Measurements from ENCODE around the gene FCGR3B. TPM values are rescaled to one million over a fixed set of nuclear protein-coding genes. Genes with fewer than 3 reads are reported as not detected.
"Not testable (repeated sequence)": the region's sequence is repeated elsewhere in the genome, so short reads cannot be mapped to it uniquely, and the experiment has no call there.

The FCGR3B gene
- total RNA-seq, 1 experiment from 2014 or later = not detected

DNA sequence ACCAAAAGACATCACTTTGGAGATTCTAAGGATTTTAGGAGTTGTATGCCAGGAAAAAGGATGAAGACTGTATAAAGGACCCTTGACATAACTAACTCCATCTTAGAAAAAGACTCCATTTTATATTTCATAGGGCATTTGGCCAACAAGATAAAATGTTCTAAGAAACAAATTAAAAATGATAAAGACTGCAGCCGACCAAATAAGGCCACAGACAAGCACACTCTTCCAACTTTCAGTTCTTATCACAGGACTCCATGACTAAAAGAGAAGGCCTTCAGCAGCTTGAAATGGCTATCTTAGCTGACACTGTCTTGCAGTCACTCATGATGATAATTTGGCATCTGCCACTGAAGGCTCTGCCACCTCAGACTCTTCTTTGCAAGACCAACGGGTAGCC lies 8.2 kb upstream of the FCGR3B start:
- not testable (repeated sequence) for DNase-seq (ENCODE audit: low read depth)

DNA sequence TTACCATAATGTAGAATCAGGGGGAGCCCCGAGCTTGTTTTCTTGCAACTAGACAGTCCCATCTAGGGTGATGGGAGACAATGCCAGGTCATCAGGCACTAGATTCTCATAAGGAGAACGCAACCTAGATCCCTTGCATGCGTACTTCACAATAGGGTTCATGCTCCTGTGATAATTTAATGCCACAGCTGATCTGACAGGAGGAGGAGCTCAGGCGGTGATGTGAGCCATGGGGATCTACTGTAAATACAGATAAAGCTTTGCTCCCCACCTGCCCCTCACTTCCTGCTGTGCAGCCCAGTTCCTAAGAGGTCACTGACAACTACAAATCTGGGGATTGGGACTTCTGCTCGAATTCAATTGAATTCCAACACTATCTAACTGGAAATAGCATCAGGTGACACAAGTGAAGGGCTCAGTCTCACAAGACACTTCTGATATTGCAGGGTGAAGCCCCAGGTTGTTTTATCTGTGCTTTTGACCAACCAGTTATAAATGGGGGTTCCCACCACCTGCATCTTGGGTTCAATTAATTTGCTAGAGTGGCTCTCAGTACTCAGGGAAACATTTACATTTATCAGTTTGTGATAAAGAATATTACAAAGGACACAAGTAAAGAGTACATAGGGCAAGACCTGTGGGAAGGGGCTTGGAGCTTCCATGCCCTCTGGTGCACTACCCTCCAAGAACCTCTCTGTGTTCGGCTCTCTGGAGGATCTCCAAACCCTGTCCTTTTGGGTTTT lies 7.4 kb upstream of the FCGR3B start:
- DNase-seq (ENCODE audit: low read depth) = not testable (repeated sequence)

DNA sequence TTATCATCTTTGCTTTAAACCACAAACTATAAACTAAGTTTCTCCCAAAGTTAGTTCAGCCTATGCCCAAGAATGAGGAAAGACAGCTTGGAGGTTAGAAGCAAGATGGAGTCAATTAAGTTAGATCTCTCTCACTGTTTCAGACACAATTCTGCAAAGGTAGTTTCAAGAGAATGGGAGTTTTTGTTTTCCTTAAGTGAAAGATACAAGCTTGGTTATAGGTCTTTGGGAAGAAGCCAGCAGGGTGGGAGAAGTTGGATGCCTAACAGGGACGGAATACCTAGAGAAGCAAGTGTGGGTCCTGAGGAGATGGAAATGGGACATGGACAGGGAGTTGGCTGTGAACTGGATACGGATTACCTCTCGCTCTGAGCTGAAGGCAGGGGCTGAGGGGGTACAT lies 6.0 kb upstream of the FCGR3B start:
- not testable (repeated sequence) for DNase-seq (ENCODE audit: low read depth)

DNA sequence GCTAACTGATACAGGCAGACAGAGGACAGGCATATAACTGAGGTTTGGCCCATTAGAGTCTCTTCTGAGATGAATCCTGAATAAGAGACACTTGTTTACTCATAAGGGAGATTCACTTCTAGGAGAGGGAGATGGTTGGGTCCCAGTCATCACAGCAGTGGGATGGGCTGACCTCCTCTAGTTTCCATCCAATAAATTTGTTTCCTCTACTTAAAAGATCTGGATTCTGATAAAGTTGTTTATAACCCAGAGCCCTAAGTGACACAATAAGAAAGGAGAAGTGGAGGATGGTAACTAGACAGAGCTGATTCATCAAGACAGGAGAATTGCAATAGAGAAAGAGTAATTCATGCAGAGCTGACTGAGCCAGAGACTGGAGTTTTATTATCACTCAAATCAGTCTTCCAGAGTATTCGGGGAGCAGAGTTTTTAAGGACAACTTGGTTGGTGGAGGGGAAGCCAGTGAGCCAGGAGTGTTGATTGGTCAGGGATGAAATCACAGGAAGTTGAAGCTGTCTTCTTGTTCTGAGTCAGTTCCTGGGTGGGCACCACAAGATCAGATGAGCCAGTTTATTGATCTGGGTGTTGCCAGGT lies 5.3 kb upstream of the FCGR3B start:
- DNase-seq (ENCODE audit: low read depth) = not testable (repeated sequence)

DNA sequence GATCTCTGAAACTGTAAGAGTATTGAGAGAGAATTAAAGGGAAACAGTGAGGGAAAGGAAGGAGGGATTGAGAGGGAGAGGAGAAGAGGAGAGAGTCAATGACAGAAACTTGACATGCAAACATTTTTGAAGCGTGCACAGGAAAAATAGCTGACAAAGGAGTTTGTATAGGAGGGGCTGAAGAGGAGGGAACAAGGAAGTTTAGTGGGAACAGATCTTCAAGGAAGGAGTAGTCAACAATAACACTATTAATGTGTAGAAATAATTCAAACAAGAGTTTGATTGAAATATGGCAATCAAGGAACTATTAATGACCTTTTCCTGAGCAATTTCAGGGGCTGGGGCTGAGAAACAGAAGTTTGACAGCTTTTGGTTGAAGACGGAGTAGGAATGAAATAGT lies 4.0 kb upstream of the FCGR3B start:
- DNase-seq (ENCODE audit: low read depth) = not testable (repeated sequence)

DNA sequence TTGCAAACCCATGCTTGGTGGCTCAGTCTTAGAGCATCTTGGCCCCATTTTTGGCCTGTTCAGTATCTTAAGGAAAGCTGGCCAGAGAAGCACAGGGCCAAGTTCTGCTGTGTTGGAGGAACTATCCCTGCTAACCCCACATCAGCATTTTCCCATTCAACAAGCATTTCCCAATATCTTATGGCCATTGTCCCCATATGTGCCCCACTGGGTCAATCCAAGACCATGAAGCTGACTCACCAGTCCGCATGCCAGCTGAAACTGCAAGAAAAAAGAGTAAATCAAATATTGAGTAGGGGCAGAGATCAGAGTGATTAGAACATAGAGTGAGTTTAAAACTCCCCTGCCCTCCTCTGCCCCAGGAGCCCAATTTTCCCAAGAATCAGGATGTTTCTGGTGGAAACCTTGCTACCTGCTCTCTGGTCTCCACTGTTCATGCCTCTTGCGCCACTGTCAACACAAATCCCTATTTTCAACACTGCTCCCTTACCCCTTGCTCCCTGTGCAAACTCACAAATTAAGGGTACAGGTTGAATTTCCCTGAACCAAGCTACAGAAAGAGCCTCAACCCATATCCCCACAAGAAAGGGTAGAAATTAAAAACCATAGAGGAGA lies 741 bp downstream of the FCGR3B start:
- not testable (repeated sequence) for DNase-seq (ENCODE audit: low read depth)

DNA sequence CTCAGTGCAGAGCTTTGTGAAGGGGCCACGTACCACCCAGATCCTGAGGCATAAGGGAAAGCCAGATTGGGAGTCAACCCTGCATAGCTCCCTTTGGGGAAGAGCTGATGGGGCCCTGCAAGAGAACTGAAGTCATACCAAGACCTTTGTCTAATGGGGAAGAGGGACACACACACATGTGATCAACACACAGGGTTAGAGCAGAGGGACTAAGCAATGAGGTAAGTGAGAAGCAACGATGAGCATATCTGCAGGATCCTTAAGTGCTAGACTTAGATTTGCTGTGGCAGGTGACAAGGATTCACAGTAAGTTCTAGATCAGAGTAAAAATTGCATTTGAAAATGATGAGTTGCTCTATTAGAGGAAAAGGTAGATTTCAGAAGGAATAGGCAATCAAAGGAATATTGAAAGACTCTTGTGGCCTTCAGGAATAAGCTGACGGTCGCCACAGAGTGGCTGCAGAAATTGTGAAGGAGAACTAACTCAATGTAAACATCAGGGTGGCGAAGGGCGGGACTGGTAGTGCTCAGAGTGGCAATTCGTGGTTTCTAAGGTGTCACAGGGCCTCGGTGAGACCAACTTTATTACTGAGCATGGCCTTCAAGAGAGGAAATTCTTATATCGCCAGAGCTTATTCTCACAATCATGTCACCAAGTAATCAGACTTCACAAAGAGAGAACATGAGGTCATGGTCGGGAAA lies 4.4 kb downstream of the FCGR3B start:
- not testable (repeated sequence) for DNase-seq (ENCODE audit: low read depth)

DNA sequence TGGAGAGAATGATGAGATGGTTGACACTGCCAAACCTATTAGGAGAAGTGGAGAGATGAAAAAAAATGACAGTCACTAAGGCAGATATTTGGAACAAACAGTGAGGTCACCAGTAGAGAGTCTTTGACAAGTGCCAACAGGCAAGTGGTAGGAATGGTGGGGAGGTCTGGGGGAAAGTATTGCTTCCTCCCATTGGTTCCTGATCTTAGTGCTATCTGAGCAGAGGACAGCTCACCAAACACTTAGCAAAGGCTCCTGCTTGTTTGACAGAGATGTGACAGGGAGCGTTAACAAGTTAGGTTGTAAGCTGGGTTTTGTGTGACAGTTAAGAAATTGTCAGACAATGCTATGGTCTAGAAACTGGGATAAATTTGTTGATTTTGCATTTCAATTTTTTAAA lies 6.4 kb downstream of the FCGR3B start:
- not testable (repeated sequence) for DNase-seq (ENCODE audit: low read depth)

DNA sequence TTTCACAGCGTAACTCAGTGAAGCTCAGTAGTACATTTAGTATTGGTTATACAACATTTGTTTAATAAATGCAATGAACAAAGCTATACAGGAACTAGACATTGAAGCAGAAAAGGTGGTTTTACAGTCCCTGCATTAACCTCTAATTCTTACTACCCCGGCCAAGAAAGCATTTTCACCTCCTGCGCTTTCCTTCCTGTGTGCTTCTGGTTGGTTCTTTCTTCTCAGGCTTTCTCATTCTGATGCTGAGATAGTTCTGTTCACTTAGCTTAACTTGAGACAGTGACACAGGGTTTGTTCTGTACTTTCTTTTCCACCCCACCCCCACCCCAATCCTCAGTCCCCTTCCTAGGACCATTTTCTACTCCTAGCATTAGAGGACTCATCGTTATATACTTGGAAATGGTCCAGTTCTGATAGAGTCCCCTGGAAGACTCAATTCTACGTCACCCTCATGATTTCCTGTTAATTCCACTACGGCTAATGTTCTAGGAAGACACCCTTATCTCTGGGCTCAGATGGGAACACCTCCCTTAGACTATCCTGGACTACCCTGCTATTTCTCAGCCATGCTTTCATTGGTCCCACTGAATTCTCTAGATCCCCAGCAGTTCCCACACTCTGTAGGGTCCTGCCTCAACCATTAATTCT lies 7.5 kb downstream of the FCGR3B start:
- not testable (repeated sequence) for DNase-seq (ENCODE audit: low read depth)

DNA sequence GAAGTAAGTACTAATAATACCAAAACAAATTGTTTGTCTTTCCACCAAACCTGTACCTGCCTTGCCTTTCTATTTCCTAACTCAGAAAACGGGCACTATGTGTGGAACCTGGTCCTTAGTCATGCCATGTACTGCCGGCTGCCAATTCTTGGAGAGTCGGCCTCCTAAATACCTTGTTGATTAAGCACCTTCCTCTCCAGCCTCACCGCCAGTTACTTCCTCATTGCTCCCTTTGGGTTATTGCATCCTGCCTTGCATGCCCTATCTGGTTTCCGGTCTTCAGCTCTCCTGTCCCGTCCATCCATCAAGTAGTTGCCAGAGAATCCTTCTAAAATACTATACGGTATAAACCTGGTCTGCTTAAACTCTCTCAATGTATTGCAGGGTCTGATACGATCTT lies 8.9 kb downstream of the FCGR3B start:
- DNase-seq (ENCODE audit: low read depth) = peak; percentile 39

DNA sequence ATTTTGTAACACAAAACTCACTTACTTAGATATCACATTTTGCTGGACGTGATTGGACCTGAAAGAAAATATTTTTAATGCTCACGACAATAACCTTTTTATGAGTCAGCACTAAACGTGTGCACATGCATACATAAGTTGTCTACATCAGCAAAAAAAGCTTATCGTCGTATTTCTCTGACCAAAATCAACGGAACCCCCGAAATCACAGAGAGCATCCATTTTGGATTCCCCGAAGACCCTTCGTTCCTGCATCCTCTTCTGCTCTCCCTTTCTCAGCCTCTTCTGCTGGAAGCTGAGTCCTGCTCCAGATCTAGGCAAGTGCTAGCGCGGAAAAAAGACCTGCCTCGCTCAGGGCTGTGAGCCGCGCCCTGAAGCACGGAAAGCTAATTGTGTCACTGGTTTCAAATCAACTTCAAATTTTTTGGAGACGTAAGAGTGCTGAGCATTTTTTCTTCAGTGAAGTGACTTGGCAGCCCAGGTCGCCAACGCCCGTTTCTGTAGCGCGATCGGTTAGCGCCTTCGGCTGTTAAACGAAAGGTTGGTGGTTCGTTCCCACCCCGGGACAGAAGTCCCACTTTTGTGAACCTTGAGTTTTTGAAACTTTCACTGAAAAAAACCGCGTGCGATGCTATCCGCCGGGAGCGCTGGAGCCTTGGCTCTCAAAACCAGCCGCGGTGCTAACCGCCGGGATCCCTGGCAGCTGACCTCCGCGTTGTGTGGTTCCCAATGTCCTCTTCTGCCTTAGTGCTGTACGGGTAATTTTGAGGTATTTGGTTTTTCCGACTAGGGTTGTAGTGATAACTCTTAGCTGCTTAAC lies 9.6 kb downstream of the FCGR3B start:
- peak; percentile 88 for DNase-seq (ENCODE audit: low read depth)

DNA sequence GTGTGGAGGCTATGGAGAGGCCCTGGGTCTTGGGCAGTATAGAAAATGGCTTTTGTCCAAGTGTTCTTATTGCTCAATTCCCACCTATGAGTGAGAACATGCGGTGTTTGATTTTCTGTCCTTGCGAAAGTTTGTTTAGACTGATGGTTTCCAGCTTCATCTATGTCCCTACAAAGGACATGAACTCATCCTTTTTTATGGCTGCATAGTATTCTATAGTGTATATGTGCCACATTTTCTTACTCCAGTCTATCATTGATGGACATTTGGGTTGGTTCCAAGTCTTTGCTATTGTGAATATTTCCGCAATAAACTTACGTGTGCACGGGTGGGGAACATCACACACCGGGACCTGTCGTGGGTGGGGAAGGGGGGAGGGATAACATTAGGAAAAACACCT lies 10.6 kb downstream of the FCGR3B start:
- not testable (repeated sequence) for DNase-seq (ENCODE audit: low read depth)

DNA sequence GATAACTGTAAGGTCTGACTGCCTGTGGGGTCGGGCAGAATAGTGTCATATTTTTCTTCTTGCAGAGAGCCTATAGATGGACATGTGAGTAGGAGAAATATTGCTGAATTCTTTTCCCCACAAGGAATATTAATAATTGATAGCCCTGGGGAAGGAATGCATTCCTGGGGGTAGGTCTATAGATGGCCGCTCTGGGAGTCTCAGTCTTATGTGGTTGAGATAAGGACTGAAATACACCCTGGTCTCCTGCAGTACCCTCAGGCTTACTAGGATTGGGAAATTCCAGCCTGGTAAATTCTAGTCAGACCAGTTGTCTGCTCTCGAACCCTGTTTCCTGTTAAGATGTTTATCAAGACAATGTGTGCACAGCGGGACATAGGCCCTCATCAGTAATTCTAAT lies 12.5 kb downstream of the FCGR3B start:
- DNase-seq (ENCODE audit: low read depth) = not testable (repeated sequence)

DNA sequence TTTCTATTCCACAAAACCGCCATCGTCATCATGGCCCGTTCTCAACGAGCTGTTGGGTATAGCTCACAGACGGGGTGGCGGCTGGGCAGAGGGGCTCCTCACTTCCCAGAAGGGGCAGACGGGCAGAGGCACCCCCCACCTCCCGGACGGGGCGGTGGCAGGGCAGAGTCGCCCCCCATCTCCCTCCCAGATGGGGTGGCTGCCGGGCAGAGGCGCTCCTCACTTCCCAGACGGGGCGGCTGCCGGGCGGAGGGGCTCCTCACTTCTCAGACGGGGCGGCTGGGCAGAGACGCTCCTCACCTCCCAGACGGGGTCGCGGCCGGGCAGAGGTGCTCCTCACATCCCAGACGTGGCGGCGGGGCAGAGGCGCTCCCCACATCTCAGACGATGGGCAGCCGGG lies 14.6 kb downstream of the FCGR3B start:
- not testable (repeated sequence) for DNase-seq (ENCODE audit: low read depth)

DNA sequence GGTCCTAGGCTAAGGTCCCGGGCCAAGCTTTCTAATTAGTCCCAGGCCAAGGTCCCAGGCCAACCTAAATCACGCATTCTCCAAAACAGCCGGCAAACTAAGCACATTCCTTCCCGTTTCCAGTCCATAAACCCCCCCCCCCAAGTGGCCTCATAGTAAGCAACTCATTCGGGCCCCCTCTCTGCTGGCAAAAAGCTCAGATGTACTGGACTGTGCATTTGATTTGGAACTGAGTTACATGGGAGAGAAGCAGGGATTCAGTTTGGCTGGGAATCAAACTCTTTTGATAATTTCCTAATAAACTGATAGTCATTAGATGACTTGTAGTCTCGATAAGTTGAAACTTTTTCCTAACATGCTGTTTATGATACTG lies 17.8 kb downstream of the FCGR3B start:
- DNase-seq (ENCODE audit: low read depth) = peak; percentile 15

DNA sequence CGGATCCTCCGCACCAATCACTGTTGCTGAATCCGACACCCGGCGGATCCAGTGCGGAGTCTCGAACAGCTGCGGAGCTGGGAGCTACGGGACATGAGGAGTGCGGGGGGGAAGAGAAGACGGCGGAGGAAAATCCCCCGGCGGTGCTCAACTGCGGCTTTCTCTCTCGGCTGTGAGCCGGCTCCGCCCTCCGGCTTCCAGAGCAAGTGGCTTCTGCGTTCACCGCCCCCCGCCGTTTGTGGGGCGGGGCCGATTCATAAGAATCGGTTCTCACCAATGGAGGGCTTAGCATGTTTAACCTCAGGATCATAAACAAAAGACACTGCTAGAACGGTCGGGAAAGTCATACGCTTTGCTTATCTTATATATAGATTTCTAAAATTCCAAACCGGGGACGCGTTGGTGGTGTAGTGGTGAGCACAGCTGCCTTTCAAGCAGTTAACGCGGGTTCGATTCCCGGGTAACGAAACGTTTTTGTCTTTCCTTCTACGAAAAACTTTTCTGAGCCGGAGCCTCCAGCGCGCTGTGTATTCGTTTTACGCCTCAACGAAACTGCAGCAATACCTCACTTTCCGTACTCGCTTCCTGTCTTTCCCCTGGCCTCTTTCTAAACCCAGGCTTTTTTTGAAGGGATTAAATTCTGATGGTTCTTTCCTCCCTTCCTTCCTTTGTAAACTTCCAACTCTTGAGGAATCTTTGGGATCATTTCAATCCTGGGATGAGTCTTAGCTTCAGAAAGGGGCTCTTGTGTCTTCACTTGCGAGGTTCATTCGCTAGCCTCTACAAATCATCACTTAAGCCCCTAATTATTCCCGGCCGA lies 18.4 kb downstream of the FCGR3B start:
- peak; percentile 98 for DNase-seq (ENCODE audit: low read depth)

DNA sequence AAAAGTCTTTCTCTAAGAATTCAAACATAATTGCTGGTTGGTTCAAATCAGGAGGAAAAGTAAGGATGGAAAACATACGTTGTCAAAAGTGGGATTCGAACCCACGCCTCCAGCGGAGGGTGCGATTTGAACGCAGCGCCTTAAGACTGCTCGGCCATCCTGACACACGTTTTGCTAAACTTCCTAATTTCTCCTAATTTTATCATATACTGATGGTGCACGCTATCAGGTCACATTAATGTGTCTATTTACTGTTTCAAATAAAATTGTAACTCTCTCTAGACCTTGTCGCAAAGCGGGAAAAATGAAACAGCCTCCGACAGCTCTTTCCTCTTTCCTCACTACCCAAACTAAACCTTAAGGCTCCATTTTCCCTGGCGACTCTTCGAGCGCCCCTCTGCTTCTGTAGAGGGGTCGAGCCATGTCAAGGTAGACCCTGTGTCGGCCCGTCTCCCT lies 19.1 kb downstream of the FCGR3B start:
- peak; percentile 41 for DNase-seq (ENCODE audit: low read depth)

DNA sequence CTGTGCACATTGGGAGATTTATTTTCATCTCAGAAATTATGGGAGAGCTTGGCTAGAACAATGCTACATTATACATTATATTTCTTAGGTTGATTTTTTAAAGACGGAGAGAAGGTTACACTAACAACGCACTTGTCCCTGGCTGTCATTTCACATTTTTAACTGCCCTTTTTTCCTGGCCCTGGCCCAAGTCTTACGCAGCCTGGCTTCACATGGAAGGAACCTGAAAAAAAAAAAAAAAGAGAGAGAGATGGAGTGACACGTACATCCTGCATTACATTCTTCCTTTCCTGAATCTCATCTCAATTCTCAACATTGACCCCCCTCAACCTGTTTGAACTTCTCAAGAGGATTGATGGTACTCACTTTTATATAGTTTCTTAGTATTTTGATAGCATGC lies 20.8 kb downstream of the FCGR3B start:
- DNase-seq (ENCODE audit: low read depth) = not testable (repeated sequence)

DNA sequence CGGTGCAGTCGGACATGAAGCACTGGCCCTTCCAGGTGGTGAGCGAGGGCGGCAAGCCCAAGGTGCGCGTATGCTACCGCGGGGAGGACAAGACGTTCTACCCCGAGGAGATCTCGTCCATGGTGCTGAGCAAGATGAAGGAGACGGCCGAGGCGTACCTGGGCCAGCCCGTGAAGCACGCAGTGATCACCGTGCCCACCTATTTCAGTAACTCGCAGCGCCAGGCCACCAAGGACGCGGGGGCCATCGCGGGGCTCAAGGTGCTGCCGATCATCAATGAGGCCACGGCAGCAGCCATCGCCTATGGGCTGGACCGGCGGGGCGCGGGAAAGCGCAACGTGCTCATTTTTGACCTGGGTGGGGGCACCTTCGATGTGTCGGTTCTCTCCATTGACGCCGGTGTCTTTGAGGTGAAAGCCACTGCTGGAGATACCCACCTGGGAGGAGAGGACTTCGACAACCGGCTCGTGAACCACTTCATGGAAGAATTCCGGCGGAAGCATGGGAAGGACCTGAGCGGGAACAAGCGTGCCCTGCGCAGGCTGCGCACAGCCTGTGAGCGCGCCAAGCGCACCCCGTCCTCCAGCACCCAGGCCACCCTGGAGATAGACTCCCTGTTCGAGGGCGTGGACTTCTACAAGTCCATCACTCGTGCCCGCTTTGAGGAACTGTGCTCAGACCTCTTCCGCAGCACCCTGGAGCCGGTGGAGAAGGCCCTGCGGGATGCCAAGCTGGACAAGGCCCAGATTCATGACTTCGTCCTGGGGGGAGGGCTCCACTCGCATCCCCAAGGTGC lies 24.2 kb downstream of the FCGR3B start:
- not testable (repeated sequence) for DNase-seq (ENCODE audit: low read depth)
